Duodenal mucosa (tissue), 2 donors: ENCODE results near the gene POC1A.
"Not testable (repeated sequence)": the region's sequence is repeated elsewhere in the genome, so short reads cannot be mapped to it uniquely, and the experiment has no call there.

Experiments
- H3K27ac ChIP-seq: one replicate; pipeline ENCODE4 v1.7.0; 2013; ENCODE audit warnings: low read depth, low read length
- H3K27me3 ChIP-seq, 2 donors: one replicate each; pipeline ENCODE4 v1.7.0; 2013; ENCODE audit warnings: low read length in 2 of 2, control low read depth in 1 of 2; ENCODE audit not compliant: insufficient read depth in 2 of 2, control insufficient read depth in 1 of 2
- H3K36me3 ChIP-seq, 2 donors: one replicate each; pipeline ENCODE4 v1.7.0; 2013; ENCODE audit warnings: low read length in 2 of 2, control low read depth in 1 of 2; ENCODE audit not compliant: insufficient read depth in 2 of 2, control insufficient read depth in 1 of 2
- H3K4me1 ChIP-seq, 2 donors: one replicate each; pipeline ENCODE4 v1.7.0; 2013; ENCODE audit warnings: low read length in 2 of 2, control low read depth in 1 of 2; ENCODE audit not compliant: insufficient read depth in 2 of 2, control insufficient read depth in 1 of 2
- H3K4me3 ChIP-seq, 2 donors: one replicate each; pipeline ENCODE4 v1.7.0; 2013; ENCODE audit warnings: low read length in 2 of 2, low read depth in 1 of 2
- H3K9ac ChIP-seq, 2 donors: one replicate each; pipeline ENCODE4 v1.7.0; 2013; ENCODE audit warnings: low read length in 2 of 2, low read depth in 1 of 2
- H3K9me3 ChIP-seq, 2 donors: one replicate each; pipeline ENCODE4 v1.7.0; 2013; ENCODE audit warnings: low read length in 2 of 2, control low read depth in 1 of 2; ENCODE audit not compliant: control insufficient read depth in 1 of 2

The POC1A gene

GRCh38 chr3:52052831-52053306 is 101.4 kb downstream of the POC1A start:
- H3K9me3 ChIP-seq, result no peaks in the 10 kb centered on the region
- H3K4me1 ChIP-seq, result peaks cover 42 to 48% of the 10 kb centered on the region in 2 donors
- H3K27me3 ChIP-seq, result no peaks in the 10 kb centered on the region
- peak overlapping the region; percentile 42 to 57 for H3K9ac ChIP-seq
- H3K4me3 ChIP-seq, result peak overlapping the region; percentile 41 to 53
- peaks cover 31 to 47% of the 10 kb centered on the region in 2 donors for H3K36me3 ChIP-seq
- H3K27ac ChIP-seq, result peak overlapping the region; percentile 79

DNA sequence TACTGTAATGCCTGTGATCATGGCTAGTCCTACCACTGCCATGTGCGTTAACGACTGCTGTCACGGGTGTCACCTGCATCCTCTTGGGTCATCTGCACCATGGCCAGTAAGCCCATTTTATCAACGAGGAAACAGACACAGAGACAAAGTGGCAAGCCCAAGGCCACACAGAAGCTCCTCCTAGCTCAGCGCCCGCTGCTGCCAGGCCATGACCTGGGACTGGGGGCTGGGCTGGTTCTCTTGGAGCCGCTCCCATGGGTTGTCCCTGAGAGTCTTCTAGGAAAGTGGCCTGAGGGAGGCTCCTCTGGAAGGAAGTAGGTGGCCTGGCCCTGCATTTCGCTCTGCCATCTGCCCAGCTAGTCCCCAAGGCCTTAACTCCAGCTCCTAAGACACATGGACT is 102.8 kb downstream of the POC1A start:
- Histone ChIP-seq H3K4me3 (no peak overlapping the region), H3K27me3 (no peaks in the 10 kb centered on the region), H3K4me1 (peaks cover 33 to 39% of the 10 kb centered on the region in 2 donors), H3K27ac (no peak overlapping the region), H3K36me3 (peaks cover 31 to 47% of the 10 kb centered on the region in 2 donors), H3K9me3 (no peaks in the 10 kb centered on the region), H3K9ac (no peak overlapping the region)

DNA sequence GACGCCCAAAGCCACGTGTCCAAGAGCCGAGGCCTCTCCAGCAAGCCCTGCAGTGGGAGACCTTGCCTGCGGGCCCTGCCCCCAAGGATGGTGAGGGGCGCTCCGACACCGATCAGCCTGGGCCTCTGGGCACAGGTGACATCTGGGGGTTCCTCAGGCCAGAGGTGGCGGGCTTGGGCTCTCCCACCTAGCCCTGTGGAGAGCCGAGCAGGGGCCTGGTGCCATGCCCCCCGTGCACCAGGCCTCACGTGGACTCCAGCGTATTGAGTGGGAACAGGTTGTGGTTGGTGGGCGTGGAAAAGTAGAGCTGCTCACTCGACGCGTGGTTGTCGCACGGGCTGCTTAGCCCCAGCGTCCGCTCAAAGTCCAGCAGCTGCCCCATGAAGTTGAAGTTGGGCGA is 103.7 kb downstream of the POC1A start:
- Histone ChIP-seq H3K9ac (no peak overlapping the region), H3K36me3 (peaks cover 31 to 47% of the 10 kb centered on the region in 2 donors), H3K27ac (no peak overlapping the region), H3K27me3 (no peaks in the 10 kb centered on the region), H3K9me3 (no peaks in the 10 kb centered on the region), H3K4me3 (no peak overlapping the region), H3K4me1 (peaks cover 33 to 39% of the 10 kb centered on the region in 2 donors)

- Histone ChIP-seq H3K4me1 (peaks cover 33 to 35% of the 10 kb centered on the region in 2 donors), H3K27ac (no peak overlapping the region), H3K27me3 (no peaks in the 10 kb centered on the region), H3K9ac (no peak overlapping the region), H3K9me3 (no peaks in the 10 kb centered on the region), H3K4me3 (no peak overlapping the region), H3K36me3 (peaks cover 31 to 47% of the 10 kb centered on the region in 2 donors)
Observed at GRCh38 chr3:52049503-52049902, 104.7 kb downstream of the POC1A start.

DNA sequence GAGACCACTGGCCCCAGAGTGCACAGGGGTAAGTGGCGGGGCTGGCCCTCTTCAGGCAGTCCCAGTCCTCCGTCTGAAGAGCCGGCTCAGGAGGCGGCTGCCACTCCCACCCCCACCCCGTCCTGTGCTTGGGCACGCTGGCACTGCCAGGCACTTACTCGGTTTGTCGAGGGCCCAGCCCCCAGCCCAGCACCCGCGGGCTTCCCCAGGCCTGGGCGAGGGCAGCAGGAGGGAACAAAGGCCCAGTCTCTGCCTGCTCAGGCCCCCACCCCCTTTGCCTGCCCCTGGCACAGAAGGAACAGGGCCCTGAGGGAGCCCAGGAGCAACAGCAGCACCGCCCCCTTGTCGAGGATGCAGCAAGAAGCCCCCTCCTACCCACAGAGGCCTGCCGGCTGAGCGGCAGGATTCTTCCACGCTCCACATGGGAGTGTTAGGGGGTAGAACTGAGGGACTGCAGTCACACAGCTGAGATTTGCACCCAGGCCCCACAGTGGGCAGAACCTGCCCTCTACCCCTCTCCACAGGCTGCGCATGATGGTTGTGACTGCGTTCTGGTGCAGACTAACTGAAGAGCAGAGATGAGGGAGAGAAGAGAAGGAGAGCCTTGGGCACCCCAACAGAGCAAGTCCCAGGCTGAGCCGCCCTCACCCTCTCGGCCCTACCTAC is 106.8 kb downstream of the POC1A start:
- Histone ChIP-seq H3K9ac (no peak overlapping the region), H3K27ac (no peak overlapping the region), H3K9me3 (no peaks in the 10 kb centered on the region), H3K36me3 (peaks cover 28 to 34% of the 10 kb centered on the region in 2 donors), H3K27me3 (no peaks in the 10 kb centered on the region), H3K4me1 (peaks cover 15 to 17% of the 10 kb centered on the region in 2 donors), H3K4me3 (no peak overlapping the region)

DNA sequence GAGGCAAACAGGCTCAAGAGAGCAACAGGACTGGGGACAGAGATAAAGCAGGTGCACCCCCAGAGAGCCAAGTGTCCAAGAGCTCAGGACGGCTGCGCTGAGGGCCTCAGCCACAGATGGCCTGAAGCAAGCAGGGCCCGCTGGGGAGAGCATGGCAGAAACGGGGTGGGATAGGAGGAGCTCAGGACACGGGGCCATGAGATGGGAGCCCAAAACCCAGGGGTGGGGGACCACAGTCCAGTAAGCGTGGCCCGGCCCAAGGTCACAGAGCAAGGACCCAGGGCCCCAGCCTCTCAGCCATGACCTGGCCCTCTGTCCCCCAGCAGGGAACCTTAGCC is 107.4 kb downstream of the POC1A start:
- no peak overlapping the region for H3K27ac ChIP-seq
- no peaks in the 10 kb centered on the region for H3K27me3 ChIP-seq
- H3K9ac ChIP-seq, result no peak overlapping the region
- H3K9me3 ChIP-seq, result no peaks in the 10 kb centered on the region
- no peak overlapping the region for H3K4me3 ChIP-seq
- H3K36me3 ChIP-seq, result peaks cover 28 to 29% of the 10 kb centered on the region in 2 donors
- H3K4me1 ChIP-seq, result peaks cover 10 to 11% of the 10 kb centered on the region in 2 donors

- Histone ChIP-seq H3K4me1 (peaks cover 4 to 7% of the 10 kb centered on the region in 2 donors), H3K4me3 (no peak overlapping the region), H3K27ac (no peak overlapping the region)
Observed at GRCh38 chr3:52046186-52046901, 107.9 kb downstream of the POC1A start.

DNA sequence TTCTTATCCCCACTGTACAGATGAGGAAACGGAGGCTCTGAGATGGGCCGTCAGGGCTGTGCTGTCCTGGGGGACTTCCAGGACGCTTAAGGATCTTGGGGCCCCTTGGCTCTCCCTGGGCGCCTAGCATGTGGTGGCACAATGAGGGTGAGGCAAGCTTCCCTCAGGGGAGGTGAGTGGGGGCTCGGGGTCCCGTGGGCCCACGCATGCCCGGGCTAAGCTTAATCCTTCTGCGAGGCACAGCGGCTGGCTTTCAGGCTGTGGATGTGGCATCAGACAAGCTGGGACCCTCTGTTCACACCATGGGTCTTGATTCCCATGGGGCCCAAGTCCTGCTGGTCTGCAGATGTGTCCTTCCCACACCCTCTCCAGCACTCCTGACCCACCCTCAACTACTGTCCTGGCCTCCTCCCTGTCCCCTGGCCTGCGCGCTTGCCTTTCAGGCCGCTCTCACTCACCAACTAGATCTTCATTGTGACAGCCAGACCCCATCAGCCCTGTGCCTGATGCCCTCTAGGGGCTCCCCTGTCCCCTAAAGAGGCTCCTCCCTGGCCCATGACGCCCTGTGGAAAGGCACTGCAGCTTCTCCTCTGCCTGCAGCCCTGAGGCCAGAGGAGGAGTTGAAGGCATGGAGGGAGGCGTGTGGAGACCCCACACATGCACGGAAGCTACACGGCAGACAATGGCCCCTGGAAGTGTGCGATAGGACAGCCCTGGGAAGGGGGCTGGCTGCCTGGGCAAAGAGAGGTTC is 109.2 kb downstream of the POC1A start:
- no peak overlapping the region for H3K4me3 ChIP-seq

More at GRCh38 chr3:52046186-52046901, 107.9 kb downstream of the POC1A start:
- H3K27me3 ChIP-seq, result no peaks in the 10 kb centered on the region
- no peak overlapping the region for H3K9ac ChIP-seq
- no peaks in the 10 kb centered on the region for H3K9me3 ChIP-seq
- peaks cover 23% of the 10 kb centered on the region in 2 donors for H3K36me3 ChIP-seq

GRCh38 chr3:52043750-52044149 is 110.5 kb downstream of the POC1A start:
- H3K27me3 ChIP-seq, result peaks cover 4 to 12% of the 10 kb centered on the region in 2 donors
- H3K4me3 ChIP-seq, result no peak overlapping the region
- no peak overlapping the region for H3K27ac ChIP-seq
- H3K4me1 ChIP-seq, result no peaks in the 10 kb centered on the region
- H3K36me3 ChIP-seq, result peaks cover 0 to under 1% of the 10 kb centered on the region in 2 donors
- H3K9ac ChIP-seq, result no peak overlapping the region
- no peaks in the 10 kb centered on the region for H3K9me3 ChIP-seq

More for the DNA sequence above, 109.2 kb downstream of the POC1A start:
- Histone ChIP-seq H3K9ac (no peak overlapping the region), H3K4me1 (no peaks in the 10 kb centered on the region), H3K27ac (no peak overlapping the region), H3K27me3 (peaks cover 0 to 3% of the 10 kb centered on the region in 2 donors), H3K36me3 (peaks cover 12% of the 10 kb centered on the region in 2 donors), H3K9me3 (no peaks in the 10 kb centered on the region)

- peaks cover 4 to 12% of the 10 kb centered on the region in 2 donors for H3K27me3 ChIP-seq
- H3K36me3 ChIP-seq, H3K27ac ChIP-seq, H3K9me3 ChIP-seq, H3K4me3 ChIP-seq, H3K4me1 ChIP-seq, H3K9ac ChIP-seq: not testable (repeated sequence)
Observed at GRCh38 chr3:52043039-52043438, 111.2 kb downstream of the POC1A start.
